Neural progenitor cell (in vitro differentiated cells): ENCODE results near the gene SDK1. TPM values are rescaled to one million over a fixed set of nuclear protein-coding genes. Genes with fewer than 3 reads are reported as not detected.

Source experiments
- DNase-seq: peaks from one replicate; pipeline ENCODE4 v3.0.0-alpha.2; 2016; ENCODE audit warnings: low spot score
- H2AFZ ChIP-seq: fragments of 200-600 bp; sonication (generic); replicated peaks from 2 replicates; pipeline ENCODE4 v1.6.1; 2016; ENCODE audit warnings: antibody characterized with exemption
- H3F3A ChIP-seq: fragments of 200-600 bp; sonication (generic); 2 replicates; pipeline ENCODE4 v1.6.1; 2016; ENCODE audit warnings: antibody characterized with exemption, low read depth
- H3K27ac ChIP-seq: fragments of 200-600 bp; sonication (generic); 2 replicates; pipeline ENCODE4 v1.5.1; 2016; ENCODE audit warnings: mild to moderate bottlenecking
- H3K27me3 ChIP-seq: fragments of 200-600 bp; sonication (generic); 2 replicates; pipeline ENCODE4 v1.6.1; 2016; ENCODE audit warnings: mild to moderate bottlenecking, moderate library complexity
- H3K36me3 ChIP-seq: fragments of 200-600 bp; sonication (generic); 2 replicates; pipeline ENCODE4 v1.5.1; 2016
- H3K4me1 ChIP-seq: fragments of 200-600 bp; sonication (generic); 2 replicates; pipeline ENCODE4 v1.6.1; 2016; ENCODE audit warnings: mixed run types
- H3K4me2 ChIP-seq: fragments of 200-600 bp; sonication (generic); 2 replicates; pipeline ENCODE4 v1.6.1; 2016
- H3K4me3 ChIP-seq: fragments of 200-600 bp; sonication (generic); 2 replicates; pipeline ENCODE4 v1.5.1; 2016
- H3K79me2 ChIP-seq: fragments of 200-600 bp; sonication (generic); 2 replicates; pipeline ENCODE4 v1.6.1; 2016; ENCODE audit warnings: low read depth
- H3K9ac ChIP-seq: fragments of 200-600 bp; sonication (generic); 2 replicates; pipeline ENCODE4 v1.6.1; 2016
- H3K9me3 ChIP-seq: fragments of 200-600 bp; sonication (generic); 2 replicates; pipeline ENCODE4 v1.5.1; 2016; ENCODE audit warnings: low read depth
- H4K20me1 ChIP-seq: fragments of 200-600 bp; sonication (generic); 2 replicates; pipeline ENCODE4 v1.6.1; 2016; ENCODE audit warnings: low read depth
- H3K27ac Mint-ChIP-seq: 3 replicates; pipeline ENCODE4 v1.8.0; 2021; ENCODE audit warnings: mixed read lengths
- H3K27me3 Mint-ChIP-seq: 2 replicates; pipeline ENCODE4 v1.8.0; 2022; ENCODE audit warnings: low read depth, mild to moderate bottlenecking, inconsistent platforms, moderate library complexity, mixed read lengths; ENCODE audit not compliant: insufficient read depth
- H3K36me3 Mint-ChIP-seq: 3 replicates; pipeline ENCODE4 v1.8.0; 2021; ENCODE audit warnings: mixed read lengths
- H3K4me1 Mint-ChIP-seq: 3 replicates; pipeline ENCODE4 v1.8.0; 2021; ENCODE audit warnings: mixed read lengths
- H3K4me3 Mint-ChIP-seq: 3 replicates; pipeline ENCODE4 v1.8.0; 2021; ENCODE audit warnings: mild to moderate bottlenecking, moderate library complexity, mixed read lengths
- H3K9me3 Mint-ChIP-seq: 3 replicates; pipeline ENCODE4 v1.8.0; 2020; ENCODE audit warnings: mixed read lengths
- EZH2 ChIP-seq: fragments of 200-600 bp; sonication (generic); IDR thresholded peaks from 2 replicates; pipeline ENCODE4 v1.6.1; 2017; ENCODE audit warnings: antibody characterized with exemption, mild to moderate bottlenecking, moderate library complexity
- EZH2phosphoT487 ChIP-seq: fragments of 200-600 bp; sonication (generic); IDR thresholded peaks from 2 replicates; pipeline ENCODE4 v1.6.1; 2017; ENCODE audit warnings: antibody characterized with exemption
- total RNA-seq: library from RNA; depleted of rRNA; stranded (reverse); fragments of >200 nt; gene quantifications from 2 replicates; pipeline ENCODE4 v1.2.3, GENCODE V29; 2015; ENCODE audit warnings: low replicate concordance
- TF ChIP-seq, protein P1 (sequence below): fragments of 200-600 bp; sonication (generic); IDR thresholded peaks from 2 replicates; pipeline ENCODE4 v1.5.1; 2017; ENCODE audit warnings: antibody characterized with exemption, mild to moderate bottlenecking

SDK1 gene
- total RNA-seq, 1 donor from 2014 or later: 4.9 TPM

DNA sequence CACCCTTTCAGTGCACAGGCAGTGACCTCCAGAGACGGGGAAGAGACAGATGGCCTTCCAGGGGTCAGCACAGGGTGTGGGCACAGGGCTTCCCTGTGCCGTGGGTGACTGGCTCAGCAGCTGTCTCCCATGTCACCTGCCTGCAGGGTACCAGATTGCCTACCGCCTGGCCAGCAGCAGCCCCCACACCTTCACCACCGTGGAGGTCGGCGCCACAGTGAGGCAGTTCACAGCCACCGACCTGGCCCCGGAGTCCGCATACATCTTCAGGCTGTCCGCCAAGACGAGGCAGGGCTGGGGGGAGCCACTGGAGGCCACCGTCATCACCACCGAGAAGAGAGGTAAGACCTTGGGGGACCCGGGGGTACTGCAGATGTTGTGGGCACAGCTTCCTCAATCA is 844.5 kb downstream of the SDK1 start:
- Histone ChIP-seq H3K9me3 (no peaks in the 10 kb centered on the region), H3K4me2 (peak overlapping the region; percentile 57), H3K4me1 (peaks cover 17% of the 10 kb centered on the region), H3K36me3 (no peaks in the 10 kb centered on the region), H3K4me3 (no peak overlapping the region), H3K27me3 (no peaks in the 10 kb centered on the region), H3K9ac (no peak overlapping the region), H2AFZ (no peak overlapping the region), H4K20me1 (no peaks in the 10 kb centered on the region), H3F3A (no peaks in the 10 kb centered on the region), H3K27ac (no peak overlapping the region), H3K79me2 (no peaks in the 10 kb centered on the region)
- H3K9me3 Mint-ChIP-seq: no peaks in the 10 kb centered on the region
- no peaks in the 10 kb centered on the region for H3K27me3 Mint-ChIP-seq
- H3K4me1 Mint-ChIP-seq: peaks cover 43% of the 10 kb centered on the region
- no peak for DNase-seq
- TF ChIP-seq EZH2phosphoT487 (no peak), EZH2 (no peak)
- TF ChIP-seq, protein P1, sequence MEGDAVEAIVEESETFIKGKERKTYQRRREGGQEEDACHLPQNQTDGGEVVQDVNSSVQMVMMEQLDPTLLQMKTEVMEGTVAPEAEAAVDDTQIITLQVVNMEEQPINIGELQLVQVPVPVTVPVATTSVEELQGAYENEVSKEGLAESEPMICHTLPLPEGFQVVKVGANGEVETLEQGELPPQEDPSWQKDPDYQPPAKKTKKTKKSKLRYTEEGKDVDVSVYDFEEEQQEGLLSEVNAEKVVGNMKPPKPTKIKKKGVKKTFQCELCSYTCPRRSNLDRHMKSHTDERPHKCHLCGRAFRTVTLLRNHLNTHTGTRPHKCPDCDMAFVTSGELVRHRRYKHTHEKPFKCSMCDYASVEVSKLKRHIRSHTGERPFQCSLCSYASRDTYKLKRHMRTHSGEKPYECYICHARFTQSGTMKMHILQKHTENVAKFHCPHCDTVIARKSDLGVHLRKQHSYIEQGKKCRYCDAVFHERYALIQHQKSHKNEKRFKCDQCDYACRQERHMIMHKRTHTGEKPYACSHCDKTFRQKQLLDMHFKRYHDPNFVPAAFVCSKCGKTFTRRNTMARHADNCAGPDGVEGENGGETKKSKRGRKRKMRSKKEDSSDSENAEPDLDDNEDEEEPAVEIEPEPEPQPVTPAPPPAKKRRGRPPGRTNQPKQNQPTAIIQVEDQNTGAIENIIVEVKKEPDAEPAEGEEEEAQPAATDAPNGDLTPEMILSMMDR: no peak
- no peak overlapping the region for H3K27ac Mint-ChIP-seq
- H3K36me3 Mint-ChIP-seq: peaks cover 1% of the 10 kb centered on the region
- no peak overlapping the region for H3K4me3 Mint-ChIP-seq

DNA sequence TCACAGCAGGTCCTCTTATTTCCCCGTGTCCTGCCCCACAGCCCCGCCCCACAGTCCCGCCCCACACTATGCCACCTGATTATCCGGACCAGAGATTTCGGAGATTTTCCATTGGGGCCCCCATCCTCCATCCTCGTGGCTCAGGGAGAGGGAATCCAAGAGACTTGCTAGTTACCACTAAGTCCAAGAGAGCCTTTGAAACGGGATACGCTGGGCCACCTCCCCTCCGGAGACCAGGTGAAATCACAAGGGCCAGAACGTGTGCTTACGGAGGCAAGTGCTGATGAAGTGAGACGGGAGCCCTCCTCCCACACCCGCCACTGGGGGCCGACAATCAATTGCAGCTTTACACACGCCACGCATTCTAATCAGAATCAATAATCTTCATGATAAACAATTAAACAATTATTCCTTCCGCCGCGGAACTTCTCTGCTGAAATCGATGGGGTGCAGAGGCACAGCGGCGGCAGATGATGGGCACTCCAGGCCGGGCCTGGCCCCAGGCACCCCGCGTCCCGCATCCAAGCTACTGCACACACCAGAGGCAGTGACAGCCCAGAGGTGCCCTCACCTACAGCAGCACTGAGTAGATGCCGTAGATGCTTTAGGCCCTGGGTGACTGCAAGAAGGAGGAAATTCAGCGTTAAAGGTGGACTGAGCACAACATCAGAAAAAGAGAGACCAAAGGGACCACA is 847.0 kb downstream of the SDK1 start:
- H3K9ac ChIP-seq: no peak overlapping the region
- H2AFZ ChIP-seq: no peak overlapping the region
- H3K9me3 Mint-ChIP-seq: no peaks in the 10 kb centered on the region
- H3F3A ChIP-seq: no peaks in the 10 kb centered on the region
- no peaks in the 10 kb centered on the region for H3K36me3 ChIP-seq
- peaks cover 37% of the 10 kb centered on the region for H3K4me1 Mint-ChIP-seq
- peaks cover 17% of the 10 kb centered on the region for H3K4me1 ChIP-seq
- no peaks in the 10 kb centered on the region for H3K27me3 ChIP-seq
- H3K27me3 Mint-ChIP-seq: peaks cover 2% of the 10 kb centered on the region
- H3K4me2 ChIP-seq: no peak overlapping the region
- H3K79me2 ChIP-seq: no peaks in the 10 kb centered on the region
- no peak for DNase-seq
- TF ChIP-seq, protein P1: no peak
- TF ChIP-seq EZH2phosphoT487: no peak
- no peak for TF ChIP-seq EZH2
- H3K4me3 ChIP-seq: no peak overlapping the region
- peak overlapping the region; percentile 74 for H3K27ac Mint-ChIP-seq
- H3K9me3 ChIP-seq: no peaks in the 10 kb centered on the region
- no peak overlapping the region for H3K4me3 Mint-ChIP-seq
- peaks cover 4% of the 10 kb centered on the region for H3K36me3 Mint-ChIP-seq
- H4K20me1 ChIP-seq: no peaks in the 10 kb centered on the region
- H3K27ac ChIP-seq: no peak overlapping the region

DNA sequence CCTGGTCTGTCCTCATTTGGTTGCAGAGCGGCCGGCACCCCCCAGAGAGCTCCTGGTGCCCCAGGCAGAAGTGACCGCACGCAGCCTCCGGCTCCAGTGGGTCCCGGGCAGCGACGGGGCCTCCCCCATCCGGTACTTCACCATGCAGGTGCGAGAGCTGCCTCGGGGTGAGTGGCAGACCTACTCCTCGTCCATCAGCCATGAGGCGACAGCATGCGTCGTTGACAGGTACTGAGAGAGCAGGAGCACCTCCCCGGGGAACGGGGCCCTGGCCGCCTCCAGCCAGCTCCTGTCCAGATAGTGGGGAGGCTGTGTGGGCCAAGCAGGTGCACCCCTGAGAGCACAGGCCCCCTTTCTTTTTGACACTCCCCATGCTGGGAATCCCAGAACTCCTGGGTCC is 848.2 kb downstream of the SDK1 start:
- Histone ChIP-seq H3K4me3 (no peak overlapping the region), H2AFZ (no peak overlapping the region), H3K4me2 (no peak overlapping the region), H3F3A (no peaks in the 10 kb centered on the region), H3K9me3 (no peaks in the 10 kb centered on the region), H3K79me2 (no peaks in the 10 kb centered on the region), H3K27me3 (no peaks in the 10 kb centered on the region), H3K9ac (no peak overlapping the region), H3K36me3 (no peaks in the 10 kb centered on the region), H3K27ac (no peak overlapping the region), H4K20me1 (no peaks in the 10 kb centered on the region), H3K4me1 (peaks cover 12% of the 10 kb centered on the region)
- peaks cover 3% of the 10 kb centered on the region for H3K27me3 Mint-ChIP-seq
- peaks cover 4% of the 10 kb centered on the region for H3K36me3 Mint-ChIP-seq
- no peak overlapping the region for H3K4me3 Mint-ChIP-seq
- DNase-seq: no peak
- H3K9me3 Mint-ChIP-seq: no peaks in the 10 kb centered on the region
- TF ChIP-seq, protein P1: no peak
- TF ChIP-seq EZH2phosphoT487: no peak
- no peak for TF ChIP-seq EZH2
- H3K4me1 Mint-ChIP-seq: peaks cover 28% of the 10 kb centered on the region
- no peak overlapping the region for H3K27ac Mint-ChIP-seq
